GM23248 (cell line): ENCODE data around the gene TMTC4.

ENCODE experiments used
- EZH2 ChIP-seq: fragments of 200-600 bp; sonication (generic); IDR thresholded peaks from 2 replicates; pipeline ENCODE4 v1.6.1; 2018; ENCODE audit warnings: antibody characterized with exemption, mild to moderate bottlenecking; ENCODE audit not compliant: insufficient read depth, poor library complexity, severe bottlenecking
- EZH2phosphoT487 ChIP-seq: fragments of 200-600 bp; sonication (generic); IDR thresholded peaks from 2 replicates; pipeline ENCODE4 v1.6.1; 2018; ENCODE audit warnings: antibody characterized with exemption, moderate library complexity, mild to moderate bottlenecking, low read depth; ENCODE audit not compliant: insufficient read depth

GRCh38 chr13:100665403-100665802 is 9.2 kb downstream of the TMTC4 start:
- TF ChIP-seq EZH2, result no peak
- TF ChIP-seq EZH2phosphoT487, result no peak
